Measurements from ENCODE around the gene PCID2. TPM values are rescaled to one million over a fixed set of nuclear protein-coding genes. Genes with fewer than 3 reads are reported as not detected.
"Not testable (repeated sequence)": the region's sequence is repeated elsewhere in the genome, so short reads cannot be mapped to it uniquely, and the experiment has no call there.

PCID2 gene
- total RNA-seq, 1 experiment from 2014 or later = 64.6 TPM

DNA sequence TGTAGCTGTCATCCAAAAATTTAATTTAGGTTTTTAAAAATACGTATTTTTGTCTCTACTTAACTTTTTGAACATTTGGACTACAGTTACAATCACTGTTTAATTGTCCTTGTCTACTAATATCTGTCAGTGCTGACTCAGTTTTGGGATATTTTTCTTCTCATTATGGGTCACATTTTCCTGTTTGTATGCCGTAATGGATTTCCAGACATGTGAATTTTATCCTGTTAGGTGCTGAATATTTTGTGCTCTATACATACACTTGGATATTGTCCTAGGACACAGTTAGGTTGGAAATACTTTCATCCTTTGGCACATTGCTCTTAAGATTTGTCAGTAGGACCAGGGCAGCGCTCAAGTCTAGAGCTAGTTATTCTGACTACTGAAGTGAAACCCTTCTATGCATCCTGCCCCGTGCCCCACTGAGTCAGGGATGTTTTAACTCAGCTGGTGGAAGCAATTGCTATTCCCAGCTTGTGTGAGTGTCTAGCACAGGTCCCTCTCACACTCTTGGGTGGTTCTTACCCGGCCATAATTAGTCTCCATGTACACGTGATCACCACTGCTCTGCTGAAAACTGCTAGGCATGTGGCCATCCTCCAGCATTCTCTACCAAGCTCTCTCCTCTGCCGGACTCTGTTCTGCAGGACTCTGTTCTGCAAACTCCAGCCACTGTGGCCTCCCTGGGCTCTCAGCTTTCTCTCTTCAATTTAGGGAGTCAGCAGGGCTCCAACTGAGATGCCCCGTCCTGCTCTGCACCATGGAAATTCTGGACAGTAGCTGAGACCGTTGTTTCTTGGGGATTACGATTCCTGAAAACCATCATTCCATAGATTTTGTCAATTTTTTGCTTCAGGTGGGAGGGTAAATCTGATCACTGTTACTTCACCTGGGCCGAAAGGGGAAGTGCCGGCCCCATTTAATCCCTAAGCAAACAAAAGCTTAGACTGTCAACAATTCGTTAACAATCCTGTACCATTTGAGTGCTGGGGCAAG is 38.9 kb downstream of the PCID2 start:
- Histone ChIP-seq H3K36me3 (no peaks in the 10 kb centered on the region; the same call in 1 of the 2 replicates), H3K27me3 (no peaks in the 10 kb centered on the region), H3K27ac (no peak overlapping the region), H3K4me3 (no peak overlapping the region), H3K9me3 (replicated peaks) (no peaks in the 10 kb centered on the region), H3K4me1 (peaks cover 3% of the 10 kb centered on the region)
- DNase-seq = no peak

- H3K27me3 ChIP-seq = no peaks in the 10 kb centered on the region
- no peaks in the 10 kb centered on the region; the same call in 1 of the 2 replicates for H3K36me3 ChIP-seq
- DNase-seq = no peak
Measured at GRCh38 chr13:113168211-113168610, 40.3 kb downstream of the PCID2 start.

GRCh38 chr13:113167575-113167974 is 40.9 kb downstream of the PCID2 start:
- DNase-seq = no peak
- H3K27ac ChIP-seq = no peak overlapping the region
- H3K4me1 ChIP-seq = peaks cover 8% of the 10 kb centered on the region

More at GRCh38 chr13:113168211-113168610, 40.3 kb downstream of the PCID2 start:
- Histone ChIP-seq H3K4me3 (no peak overlapping the region), H3K27ac (no peak overlapping the region), H3K4me1 (peaks cover 4% of the 10 kb centered on the region), H3K9me3 (replicated peaks) (no peaks in the 10 kb centered on the region)

DNA sequence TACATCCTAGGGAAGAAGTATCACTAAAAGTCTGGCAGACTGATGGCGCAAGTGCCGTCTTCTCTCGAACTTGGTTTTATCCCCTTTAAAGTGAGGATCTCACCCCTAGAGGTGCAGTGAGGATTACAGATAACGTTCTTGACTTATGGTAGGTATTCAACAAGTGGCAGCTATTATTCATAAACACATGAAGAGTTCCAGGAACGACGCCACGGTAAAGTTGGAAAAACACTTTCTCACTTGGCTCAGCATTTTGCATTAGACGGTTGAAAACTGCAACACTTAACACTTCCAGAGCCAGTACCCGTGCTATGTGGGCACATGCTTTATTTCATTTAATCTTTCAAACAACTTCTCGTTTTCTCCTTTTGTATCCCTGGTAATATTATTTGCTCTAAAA is 41.3 kb downstream of the PCID2 start:
- DNase-seq = no peak
- Histone ChIP-seq H3K27ac (no peak overlapping the region), H3K9me3 (replicated peaks) (no peaks in the 10 kb centered on the region), H3K36me3 (no peaks in the 10 kb centered on the region; the same call in 1 of the 2 replicates), H3K27me3 (no peaks in the 10 kb centered on the region), H3K4me3 (no peak overlapping the region), H3K4me1 (peaks cover 8% of the 10 kb centered on the region)

More at GRCh38 chr13:113167575-113167974, 40.9 kb downstream of the PCID2 start:
- H3K36me3 ChIP-seq = no peaks in the 10 kb centered on the region; the same call in 1 of the 2 replicates
- H3K4me3 ChIP-seq = no peak overlapping the region
- H3K27me3 ChIP-seq = no peaks in the 10 kb centered on the region
- no peaks in the 10 kb centered on the region for H3K9me3 ChIP-seq (replicated peaks)

DNA sequence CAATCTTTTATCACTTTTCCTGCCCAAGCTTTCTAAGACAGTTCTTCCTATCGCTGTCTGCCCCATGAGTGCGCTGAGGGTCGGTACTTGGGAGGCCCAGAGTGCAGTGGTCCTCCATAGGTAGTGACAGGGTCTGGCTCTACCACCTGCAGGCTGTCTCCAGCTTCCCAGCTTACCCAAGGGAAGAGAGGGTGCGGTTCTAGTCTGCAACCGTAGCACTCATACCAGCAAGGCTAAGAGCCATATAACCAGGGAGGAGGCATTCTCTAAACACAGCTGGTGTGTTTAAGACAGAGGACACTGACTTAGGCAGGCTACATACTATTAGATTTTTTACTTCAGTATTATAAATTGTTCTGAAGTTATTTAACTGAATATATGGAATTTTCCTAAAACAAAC is 41.8 kb downstream of the PCID2 start:
- no peak overlapping the region for H3K27ac ChIP-seq
- H3K9me3 ChIP-seq (replicated peaks) = no peaks in the 10 kb centered on the region
- H3K27me3 ChIP-seq = no peaks in the 10 kb centered on the region
- H3K36me3 ChIP-seq = no peaks in the 10 kb centered on the region; the same call in 1 of the 2 replicates
- no peak overlapping the region for H3K4me3 ChIP-seq
- H3K4me1 ChIP-seq = peaks cover 8% of the 10 kb centered on the region
- DNase-seq = no peak

- DNase-seq = no peak
- Histone ChIP-seq H3K4me3 (no peak overlapping the region), H3K4me1 (peaks cover 8% of the 10 kb centered on the region), H3K27ac (no peak overlapping the region), H3K36me3 (no peaks in the 10 kb centered on the region; the same call in 1 of the 2 replicates), H3K27me3 (no peaks in the 10 kb centered on the region), H3K9me3 (replicated peaks) (no peaks in the 10 kb centered on the region)
Measured at GRCh38 chr13:113166266-113166665, 42.2 kb downstream of the PCID2 start.

DNA sequence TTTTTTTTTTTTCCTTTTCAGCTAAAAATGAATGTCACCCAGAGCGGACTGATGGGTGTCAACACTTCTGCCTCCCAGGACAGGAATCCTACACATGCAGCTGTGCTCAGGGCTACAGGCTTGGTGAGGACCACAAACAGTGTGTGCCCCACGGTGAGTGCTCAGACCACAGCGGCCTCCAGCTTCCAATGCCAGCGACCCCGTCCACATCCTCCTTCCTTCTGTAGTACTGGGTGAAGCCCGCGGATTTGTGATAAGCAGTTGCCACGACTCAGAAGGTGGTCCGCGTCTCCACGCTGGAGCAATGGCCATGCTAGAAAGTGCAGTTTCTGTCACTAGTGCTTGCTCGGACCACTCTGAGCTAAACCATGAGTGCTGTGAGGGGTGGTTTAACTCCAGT is 44.0 kb downstream of the PCID2 start:
- no peaks in the 10 kb centered on the region for H3K9me3 ChIP-seq (replicated peaks)
- H3K27me3 ChIP-seq = peaks cover 6% of the 10 kb centered on the region; the same call in 1 of the 2 replicates
- H3K27ac ChIP-seq = no peak overlapping the region
- no peak for DNase-seq
- peaks cover 8% of the 10 kb centered on the region for H3K4me1 ChIP-seq
- H3K36me3 ChIP-seq = no peaks in the 10 kb centered on the region; the same call in 1 of the 2 replicates
- no peak overlapping the region for H3K4me3 ChIP-seq

- Histone ChIP-seq H3K4me1 (peaks cover 8% of the 10 kb centered on the region), H3K27me3 (peaks cover 6% of the 10 kb centered on the region; the same call in 1 of the 2 replicates), H3K27ac (no peak overlapping the region; the same call in 1 of the 2 replicates), H3K4me3 (peak overlapping the region; percentile 35), H3K36me3 (no peaks in the 10 kb centered on the region), H3K9me3 (replicated peaks) (no peaks in the 10 kb centered on the region)
- peak; percentile 75 to 79 for DNase-seq
Measured at GRCh38 chr13:113162783-113163685, 45.4 kb downstream of the PCID2 start.

DNA sequence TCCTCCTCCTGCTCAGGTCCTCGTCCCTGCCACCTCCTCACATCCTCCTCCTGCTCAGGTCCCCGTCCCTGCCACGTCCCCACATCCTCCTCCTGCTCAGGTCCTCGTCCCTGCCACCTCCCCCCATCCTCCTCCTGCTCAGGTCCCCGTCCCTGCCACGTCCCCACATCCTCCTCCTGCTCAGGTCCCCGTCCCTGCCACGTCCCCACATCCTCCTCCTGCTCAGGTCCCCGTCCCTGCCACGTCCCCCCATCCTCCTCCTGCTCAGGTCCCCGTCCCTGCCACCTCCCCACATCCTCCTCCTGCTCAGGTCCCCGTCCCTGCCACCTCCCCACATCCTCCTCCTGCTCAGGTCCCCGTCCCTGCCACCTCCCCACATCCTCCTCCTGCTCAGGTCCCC is 46.5 kb downstream of the PCID2 start:
- H3K9me3 ChIP-seq (replicated peaks); H3K36me3 ChIP-seq; H3K27ac ChIP-seq; H3K4me1 ChIP-seq; H3K27me3 ChIP-seq; H3K4me3 ChIP-seq; DNase-seq: not testable (repeated sequence)

DNA sequence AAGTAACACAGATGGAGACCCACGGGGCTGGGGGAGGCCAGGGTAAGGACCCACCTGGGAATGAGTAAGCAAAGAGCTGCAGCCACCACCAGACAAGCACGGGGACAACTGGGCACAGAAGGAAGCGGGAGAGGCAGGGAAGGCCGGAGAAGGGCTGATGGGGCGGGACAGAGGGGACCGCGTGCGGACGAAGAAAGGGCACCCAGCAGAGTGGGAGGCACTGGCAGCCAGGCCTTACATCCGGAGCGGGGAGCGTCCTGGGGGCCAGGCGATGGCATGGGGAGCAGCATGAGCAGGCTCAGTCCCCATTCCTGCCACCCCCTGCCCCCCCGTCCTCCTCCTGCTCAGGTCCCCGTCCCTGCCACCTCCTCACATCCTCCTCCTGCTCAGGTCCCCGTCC is 47.0 kb downstream of the PCID2 start:
- Histone ChIP-seq H3K27ac (no peak overlapping the region), H3K36me3 (no peaks in the 10 kb centered on the region), H3K9me3 (replicated peaks) (no peaks in the 10 kb centered on the region), H3K27me3 (peaks cover 6% of the 10 kb centered on the region; the same call in 1 of the 2 replicates), H3K4me3 (no peak overlapping the region), H3K4me1 (peaks cover 8% of the 10 kb centered on the region)
- DNase-seq = no peak

DNA sequence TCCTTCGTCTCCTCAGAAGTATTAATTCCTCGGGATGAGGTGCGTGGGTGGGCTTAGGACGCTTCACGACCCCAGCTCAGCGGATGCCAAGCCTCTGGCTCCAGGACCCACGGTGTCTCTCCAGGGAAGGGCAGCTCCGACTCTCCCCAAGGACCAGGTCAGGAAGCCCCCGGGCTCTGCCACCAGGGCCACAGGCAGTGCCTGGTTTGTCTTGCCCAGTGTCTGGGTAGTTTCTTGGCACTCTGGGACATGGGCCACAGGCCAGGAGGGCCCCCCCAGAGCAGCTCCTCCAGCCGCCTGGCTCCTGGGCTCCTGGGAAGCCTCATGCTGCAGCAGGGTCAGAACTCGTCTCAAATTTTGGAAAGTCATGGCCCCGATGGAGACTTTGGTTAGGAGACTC is 47.5 kb downstream of the PCID2 start:
- Histone ChIP-seq H3K4me1 (peaks cover 7% of the 10 kb centered on the region), H3K27me3 (peaks cover 6% of the 10 kb centered on the region; the same call in 1 of the 2 replicates), H3K4me3 (no peak overlapping the region), H3K36me3 (no peaks in the 10 kb centered on the region), H3K27ac (no peak overlapping the region), H3K9me3 (replicated peaks) (no peaks in the 10 kb centered on the region)
- DNase-seq = no peak

DNA sequence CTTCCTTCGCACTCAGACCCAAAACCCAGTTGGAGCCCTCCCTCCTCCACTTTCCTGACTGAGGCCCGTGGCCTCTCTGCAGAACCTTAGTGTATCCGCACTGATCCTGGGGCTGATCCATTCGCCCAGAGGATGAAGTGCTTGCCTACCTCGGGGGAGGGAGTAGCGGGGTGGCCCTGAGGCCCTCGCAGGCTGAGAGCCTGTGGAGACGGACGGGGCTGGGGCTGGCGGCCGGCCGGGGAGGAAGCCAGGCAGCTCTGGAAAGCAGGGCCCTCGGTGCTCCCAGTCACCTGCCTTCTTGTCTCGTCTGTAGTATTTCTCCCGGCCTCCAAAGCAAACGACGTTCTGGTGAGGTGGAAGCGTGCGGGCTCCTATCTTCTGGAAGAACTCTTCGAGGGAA is 48.8 kb downstream of the PCID2 start:
- Histone ChIP-seq H3K27ac (no peak overlapping the region), H3K36me3 (no peaks in the 10 kb centered on the region), H3K4me1 (peaks cover 10% of the 10 kb centered on the region; the same call in 1 of the 2 replicates), H3K27me3 (peaks cover 6% of the 10 kb centered on the region), H3K9me3 (replicated peaks) (no peaks in the 10 kb centered on the region), H3K4me3 (no peak overlapping the region)
- no peak for DNase-seq

GRCh38 chr13:113158946-113159345 is 49.5 kb downstream of the PCID2 start:
- Histone ChIP-seq H3K9me3 (replicated peaks) (no peaks in the 10 kb centered on the region), H3K4me1 (peaks cover 13% of the 10 kb centered on the region; the same call in 1 of the 2 replicates), H3K36me3 (no peaks in the 10 kb centered on the region), H3K27ac (no peak overlapping the region), H3K4me3 (no peak overlapping the region), H3K27me3 (peaks cover 6% of the 10 kb centered on the region)
- no peak for DNase-seq

DNA sequence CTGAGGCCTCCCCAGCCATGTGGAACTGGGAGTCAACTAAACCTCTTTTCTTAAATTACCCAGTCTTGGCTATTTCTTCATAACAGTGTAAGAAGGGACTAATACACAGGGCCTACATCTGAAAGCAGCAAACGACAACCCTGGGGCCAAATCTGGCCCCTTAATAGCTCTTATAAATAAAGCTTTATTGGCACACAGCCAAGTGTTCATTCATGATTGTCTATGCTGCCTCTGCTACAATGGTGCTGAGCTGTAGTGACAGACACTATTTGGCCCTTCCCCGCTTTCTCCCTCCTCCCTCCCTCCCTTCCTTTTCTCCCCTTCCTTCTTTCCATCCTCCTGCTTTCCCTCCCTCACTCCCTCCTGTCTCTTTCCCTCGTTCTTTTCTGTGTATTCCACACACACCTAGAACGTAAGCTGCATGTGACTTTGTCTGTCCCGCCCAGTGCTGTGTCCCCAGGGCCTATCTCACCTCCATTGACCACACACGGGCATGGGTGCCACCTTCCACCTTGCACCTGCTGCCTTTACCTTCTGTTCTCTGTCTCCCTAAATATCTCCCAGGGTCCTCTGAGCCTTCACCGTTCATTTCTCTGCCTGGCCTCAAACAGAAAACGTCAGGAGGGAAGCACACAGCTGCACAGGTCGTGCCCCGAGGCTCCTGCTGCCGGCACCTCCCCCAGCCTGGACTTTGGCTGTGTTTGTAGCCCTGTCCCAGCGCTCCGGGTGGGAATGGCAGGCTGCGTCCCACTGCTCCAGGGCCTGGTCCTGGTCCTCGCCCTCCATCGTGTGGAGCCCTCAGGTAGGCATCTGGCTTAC is 50.3 kb downstream of the PCID2 start, which contains the start of gene PROZ:
TSS of gene PROZ (plus strand) at position 720 of the 819 bp plus-strand sequence. CDS start at position 733, 13 bp downstream.
- Histone ChIP-seq H3K36me3 (no peaks in the 10 kb centered on the region), H3K4me1 (peaks cover 11% of the 10 kb centered on the region; the same call in 1 of the 2 replicates), H3K27me3 (peaks cover 6% of the 10 kb centered on the region), H3K27ac (no peak within 1 kb of the TSS), H3K4me3 (no peak within 1 kb of the TSS), H3K9me3 (replicated peaks) (no peaks in the 10 kb centered on the region)
- peak in 1 of 2 experiments; percentile 28 for DNase-seq

Measured in SJCRH30 (cell line).